GM21529 (cell line): ENCODE results near the gene NCOA7.

Experiments
- ATAC-seq: cut with Tn5 transposase; IDR thresholded peaks from one replicate; pipeline ENCODE4 v1.9.1; 2021; ENCODE audit not compliant: unreplicated experiment

The NCOA7 gene, protein sequence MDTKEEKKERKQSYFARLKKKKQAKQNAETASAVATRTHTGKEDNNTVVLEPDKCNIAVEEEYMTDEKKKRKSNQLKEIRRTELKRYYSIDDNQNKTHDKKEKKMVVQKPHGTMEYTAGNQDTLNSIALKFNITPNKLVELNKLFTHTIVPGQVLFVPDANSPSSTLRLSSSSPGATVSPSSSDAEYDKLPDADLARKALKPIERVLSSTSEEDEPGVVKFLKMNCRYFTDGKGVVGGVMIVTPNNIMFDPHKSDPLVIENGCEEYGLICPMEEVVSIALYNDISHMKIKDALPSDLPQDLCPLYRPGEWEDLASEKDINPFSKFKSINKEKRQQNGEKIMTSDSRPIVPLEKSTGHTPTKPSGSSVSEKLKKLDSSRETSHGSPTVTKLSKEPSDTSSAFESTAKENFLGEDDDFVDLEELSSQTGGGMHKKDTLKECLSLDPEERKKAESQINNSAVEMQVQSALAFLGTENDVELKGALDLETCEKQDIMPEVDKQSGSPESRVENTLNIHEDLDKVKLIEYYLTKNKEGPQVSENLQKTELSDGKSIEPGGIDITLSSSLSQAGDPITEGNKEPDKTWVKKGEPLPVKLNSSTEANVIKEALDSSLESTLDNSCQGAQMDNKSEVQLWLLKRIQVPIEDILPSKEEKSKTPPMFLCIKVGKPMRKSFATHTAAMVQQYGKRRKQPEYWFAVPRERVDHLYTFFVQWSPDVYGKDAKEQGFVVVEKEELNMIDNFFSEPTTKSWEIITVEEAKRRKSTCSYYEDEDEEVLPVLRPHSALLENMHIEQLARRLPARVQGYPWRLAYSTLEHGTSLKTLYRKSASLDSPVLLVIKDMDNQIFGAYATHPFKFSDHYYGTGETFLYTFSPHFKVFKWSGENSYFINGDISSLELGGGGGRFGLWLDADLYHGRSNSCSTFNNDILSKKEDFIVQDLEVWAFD

GRCh38 chr6:125790358-125791150 is at the start of gene NCOA7:
Gene NCOA7, plus strand, starts transcription at chr6:125790960. Its CDS starts 24,395 bp downstream, at chr6:125815355.
- peak; percentile 75 for ATAC-seq

GRCh38 chr6:125741336-125741735 is 49.4 kb upstream of the NCOA7 start:
- no peak for ATAC-seq

DNA sequence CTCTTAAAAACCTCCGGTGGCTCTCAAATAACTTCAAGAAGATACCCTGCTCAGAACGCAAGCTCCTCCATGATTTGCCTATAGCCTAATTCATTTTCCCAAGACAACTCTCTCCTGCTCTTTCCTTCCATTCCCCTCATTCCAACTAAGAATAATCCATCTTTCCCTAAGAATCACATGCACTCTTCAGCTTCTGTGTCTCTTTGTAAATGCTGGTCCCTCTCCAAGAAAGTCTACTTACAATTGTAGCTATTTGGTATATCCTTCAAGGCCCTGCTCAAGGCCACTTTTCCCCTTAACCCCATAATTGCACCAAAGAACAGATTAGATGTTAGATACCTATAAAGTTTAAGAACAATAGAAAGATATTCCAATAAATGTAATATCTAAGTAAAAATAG is 48.7 kb upstream of the NCOA7 start:
- no peak for ATAC-seq

DNA sequence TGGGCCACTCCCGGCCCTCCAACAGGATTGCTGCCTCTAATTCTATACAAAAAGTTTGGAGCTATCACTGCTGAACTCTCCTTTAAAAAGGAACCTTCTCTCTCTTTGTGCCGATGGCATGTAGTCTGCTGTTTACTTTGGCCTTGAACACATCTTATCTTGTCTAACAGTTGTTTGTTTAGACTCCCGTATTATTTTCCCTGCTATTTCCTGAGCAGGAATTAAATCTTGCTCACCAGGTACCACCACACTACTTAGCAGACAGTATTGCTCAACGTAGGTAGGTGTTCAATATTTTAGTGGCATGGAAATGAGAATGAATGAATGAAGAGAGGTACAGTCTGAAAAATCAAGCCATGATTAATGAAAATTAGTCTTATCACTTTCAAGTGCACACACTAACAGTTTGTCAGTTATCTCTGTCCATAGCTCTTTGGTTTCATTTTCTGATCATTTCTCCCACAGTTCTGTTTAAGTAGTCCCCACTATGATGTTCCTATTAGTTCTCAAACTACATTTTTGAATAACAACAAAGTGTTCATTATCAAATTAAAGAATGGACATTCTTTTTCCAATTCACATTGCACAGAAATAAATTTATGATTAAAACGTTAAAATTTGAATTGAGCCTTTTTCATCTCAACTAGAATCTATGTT is 48.2 kb upstream of the NCOA7 start:
- ATAC-seq = no peak

DNA sequence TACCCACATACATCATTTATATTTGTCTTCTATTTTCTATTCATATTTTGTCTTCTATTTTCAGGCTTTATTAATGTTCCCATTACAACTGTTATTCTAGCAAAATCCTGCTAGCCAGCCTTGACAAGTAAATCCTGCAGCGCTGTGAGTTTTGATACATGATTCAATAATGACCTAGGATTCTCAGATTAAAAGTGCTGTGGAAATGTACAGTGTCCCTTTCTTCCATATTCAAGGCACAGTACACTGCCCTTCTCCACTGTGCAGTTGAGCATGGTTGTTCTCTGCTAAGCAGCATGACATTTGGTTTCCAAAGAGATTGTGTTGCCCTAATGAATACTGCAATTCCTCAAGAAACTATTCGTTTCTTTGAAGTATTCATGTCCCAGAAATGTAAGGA is 47.2 kb upstream of the NCOA7 start:
- ATAC-seq = no peak

DNA sequence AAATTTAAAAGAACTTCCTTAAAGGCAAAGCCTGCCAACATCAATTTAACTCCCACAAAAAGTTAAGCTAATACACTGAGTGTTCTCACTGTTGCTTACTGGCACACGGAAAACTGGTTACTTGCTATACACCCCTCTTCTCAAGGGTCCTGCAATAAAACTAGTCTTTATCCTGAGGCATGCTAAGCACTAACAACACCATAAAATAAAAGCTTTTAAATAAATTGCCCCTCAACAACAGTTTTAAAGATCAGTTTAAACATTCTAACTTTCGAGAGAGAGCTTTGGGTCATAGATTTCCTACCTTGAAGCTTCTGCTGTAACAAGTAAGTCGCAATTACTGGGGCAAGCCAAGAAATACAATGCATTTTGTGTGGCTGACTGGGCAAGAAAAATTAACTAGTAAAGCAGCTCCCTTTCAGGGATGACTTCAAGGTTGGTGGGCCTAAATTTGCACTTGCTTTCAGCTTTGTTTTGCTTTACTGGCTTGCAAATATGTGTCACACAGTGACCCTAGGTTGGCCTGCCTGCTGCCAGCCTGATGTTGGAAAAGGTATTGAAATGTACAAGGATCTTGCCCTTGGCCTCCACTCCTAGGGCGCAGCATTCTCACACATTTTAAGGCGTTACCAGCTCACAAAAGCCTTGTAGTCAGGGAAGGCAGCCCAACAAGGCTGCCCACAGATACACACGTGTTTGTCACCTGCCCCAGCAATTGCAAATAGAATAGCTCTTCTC is 45.3 kb upstream of the NCOA7 start:
- no peak for ATAC-seq

DNA sequence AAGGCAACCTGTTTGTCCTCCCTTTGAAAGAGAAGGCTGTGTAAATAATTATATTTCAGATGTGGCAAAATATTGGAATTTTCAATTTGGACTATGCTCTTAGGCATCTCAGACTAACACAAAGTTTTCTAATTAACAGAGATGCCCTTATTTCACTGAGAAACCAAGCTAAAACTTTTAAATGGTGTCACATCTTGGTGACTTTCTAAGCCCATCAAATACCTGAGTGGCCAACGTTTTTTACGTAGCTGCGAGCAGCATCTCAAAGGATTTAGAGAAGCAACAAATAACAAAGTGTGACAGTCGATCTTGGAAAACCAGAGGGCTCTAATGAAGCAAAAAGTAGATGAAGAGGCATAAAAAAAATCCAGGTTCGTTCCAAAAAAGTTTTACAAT is 44.7 kb upstream of the NCOA7 start:
- no peak for ATAC-seq

- peak; percentile 60 for ATAC-seq
Observed at GRCh38 chr6:125746731-125747588, 43.8 kb upstream of the NCOA7 start.

GRCh38 chr6:125747589-125748405 is 43.0 kb upstream of the NCOA7 start:
- ATAC-seq = no peak

DNA sequence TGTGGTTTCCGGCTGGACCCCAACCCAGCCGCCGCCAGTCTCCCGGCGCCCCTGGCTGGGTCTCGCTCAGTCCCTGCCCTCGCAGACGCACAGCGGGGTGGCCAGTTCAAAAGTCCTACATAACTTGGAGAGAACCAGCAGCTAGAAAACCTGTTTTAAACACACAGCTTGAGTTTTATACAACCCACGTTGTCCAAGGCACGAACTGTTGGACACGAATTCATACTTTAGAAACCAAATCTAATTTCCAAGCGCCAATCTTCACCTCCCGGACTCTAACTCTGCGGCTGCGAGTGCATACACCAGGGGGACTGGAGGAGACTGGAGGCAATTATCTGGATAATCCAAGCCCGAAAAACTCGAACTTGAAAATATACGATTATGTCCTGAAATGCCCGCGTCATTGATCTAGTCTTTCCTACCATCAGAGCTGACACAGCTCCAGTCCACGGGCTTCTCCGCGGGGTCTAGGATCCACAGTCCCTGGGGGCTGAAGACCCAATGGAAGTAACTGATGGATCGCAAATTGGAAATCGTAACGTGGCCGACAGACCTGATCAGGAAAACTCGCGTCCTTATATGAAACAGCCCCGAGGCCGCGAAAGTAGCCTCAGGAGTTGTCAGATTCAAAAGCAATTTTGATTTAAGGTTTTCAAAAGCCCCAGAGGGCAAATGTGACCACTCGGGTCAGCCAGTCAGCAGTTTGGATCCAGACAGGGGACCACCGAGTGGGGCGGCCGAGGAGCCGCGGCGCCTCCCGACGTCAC is 42.2 kb upstream of the NCOA7 start:
- no peak for ATAC-seq

DNA sequence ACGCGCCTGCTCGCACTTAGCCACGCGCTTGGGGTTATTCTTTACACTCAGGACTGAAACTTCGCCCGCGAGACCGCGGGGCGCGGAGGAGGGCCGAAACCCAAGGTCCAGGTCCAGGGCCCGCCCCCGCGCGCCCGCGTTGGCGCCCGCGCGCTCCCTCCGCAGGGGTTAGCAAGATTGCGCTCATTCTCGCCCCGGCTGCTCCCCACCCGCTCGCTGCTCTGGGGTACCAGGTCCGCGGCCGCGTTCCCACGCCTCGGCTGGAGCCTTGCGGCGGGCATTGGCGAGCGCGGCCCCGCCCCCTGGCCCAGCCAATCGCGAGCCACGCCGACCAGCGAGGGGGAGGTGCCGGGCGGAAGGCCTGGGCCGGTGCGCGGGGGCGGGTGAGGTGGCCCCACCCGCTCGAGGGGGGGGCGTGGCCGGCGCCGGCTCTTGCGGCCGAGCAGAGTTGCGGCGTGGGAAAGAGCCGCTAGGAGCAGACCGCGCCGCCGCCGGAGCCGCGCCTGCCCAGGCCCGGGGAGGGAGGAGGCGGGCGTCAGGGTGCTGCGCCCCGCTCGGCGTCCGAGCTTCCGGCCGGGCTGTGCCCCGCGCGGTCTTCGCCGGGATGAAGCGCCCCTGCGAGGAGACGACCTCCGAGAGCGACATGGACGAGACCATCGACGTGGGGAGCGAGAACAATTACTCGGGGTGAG is 41.4 kb upstream of the NCOA7 start, which contains the start of gene HEY2:
Gene HEY2, plus strand, starts transcription at position 460 of the 692 bp plus-strand sequence. Its CDS starts 145 bp downstream, at position 605.
- ATAC-seq = peak; percentile 79

DNA sequence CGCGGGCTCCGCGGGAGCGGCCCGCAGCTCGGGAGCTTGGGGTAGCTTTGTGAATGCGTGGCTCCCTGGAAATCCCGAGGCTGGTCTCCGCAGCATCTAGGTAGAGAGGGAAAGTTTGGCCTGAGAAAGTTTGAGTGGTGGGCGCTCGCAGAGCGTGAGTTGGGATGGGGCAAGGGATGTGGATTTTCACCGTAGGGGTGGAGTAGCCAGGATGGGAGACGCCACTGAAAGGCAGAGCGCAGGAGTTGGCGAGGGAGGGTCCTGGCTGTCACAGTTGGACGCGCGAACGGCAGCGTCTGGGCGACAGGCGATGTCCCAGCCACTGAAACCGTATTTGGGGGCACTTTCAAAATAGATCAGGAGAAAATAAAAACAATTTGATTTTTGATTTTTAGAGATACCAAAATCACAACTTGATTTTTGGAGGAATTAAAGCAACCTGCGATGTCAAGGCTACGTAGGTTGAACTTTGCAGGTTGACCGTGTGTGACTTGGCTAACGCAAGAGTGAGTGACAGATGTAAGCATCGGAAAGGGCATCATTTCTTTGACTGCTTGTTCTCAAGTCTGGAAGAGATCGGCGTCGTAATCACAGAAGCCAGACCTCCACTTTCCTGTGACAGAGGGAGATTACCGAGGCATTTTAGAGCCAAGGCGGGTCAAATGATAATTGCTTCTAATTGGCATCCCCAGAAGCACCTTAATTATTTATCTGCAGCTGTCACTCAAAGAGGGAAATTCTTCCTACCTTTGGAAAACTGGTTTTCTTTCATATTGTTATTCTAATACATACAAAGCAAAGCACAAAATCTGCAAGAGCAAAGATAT is 40.7 kb upstream of the NCOA7 start:
- no peak for ATAC-seq

DNA sequence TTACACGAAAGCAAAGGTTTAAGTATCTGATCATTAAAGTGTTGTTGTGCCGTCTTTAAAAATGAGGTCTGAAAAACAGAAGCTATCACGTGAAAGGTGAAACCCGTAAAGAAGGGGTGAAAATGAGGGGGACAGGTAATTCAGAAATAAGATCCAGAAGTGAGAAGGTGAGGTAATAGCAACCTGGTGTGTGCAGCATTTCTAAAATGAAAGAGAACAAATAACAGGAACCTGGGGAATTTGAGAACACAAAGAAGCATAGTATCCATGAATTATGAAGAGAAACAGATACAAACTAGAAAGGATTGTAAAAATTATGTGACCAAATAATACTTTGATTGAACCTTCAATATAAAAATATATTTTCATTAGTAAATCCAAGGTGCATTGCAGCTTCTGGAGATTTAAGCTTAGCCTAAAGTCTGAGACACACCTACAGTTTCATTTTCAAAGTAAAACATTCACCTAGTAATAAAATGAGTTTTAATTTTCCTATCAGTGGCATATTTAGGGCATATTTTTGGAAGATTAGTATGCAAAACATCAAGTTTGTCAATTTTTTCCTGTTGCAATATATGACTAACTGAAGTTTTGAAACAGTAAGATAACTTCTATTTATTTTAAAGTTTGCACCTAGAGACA is 39.9 kb upstream of the NCOA7 start:
- ATAC-seq = no peak

DNA sequence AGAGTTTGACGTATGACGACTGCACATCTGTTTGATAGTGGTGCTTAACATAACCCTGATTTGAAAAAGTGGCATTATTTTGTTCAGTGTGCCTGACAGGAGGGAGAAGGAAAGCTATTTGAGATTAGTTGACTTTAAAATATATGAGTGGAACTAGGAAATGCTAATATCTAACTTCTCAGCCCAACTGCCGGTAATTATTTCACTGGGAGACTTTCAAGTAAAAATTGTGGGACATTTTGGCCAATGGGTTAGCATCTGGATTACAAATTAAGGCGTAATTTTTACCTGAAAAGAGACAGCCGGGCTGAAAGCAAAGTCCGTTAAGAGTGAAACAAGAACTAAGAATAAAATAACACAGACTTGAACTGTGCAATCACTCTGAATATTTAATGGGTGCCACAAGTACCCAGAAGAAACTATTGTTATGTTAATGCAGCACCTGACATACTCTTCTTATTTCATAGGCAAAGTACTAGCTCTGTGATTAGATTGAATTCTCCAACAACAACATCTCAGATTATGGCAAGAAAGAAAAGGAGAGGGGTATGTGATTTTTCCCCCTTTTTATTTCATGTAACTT is 39.3 kb upstream of the NCOA7 start:
- ATAC-seq = no peak

- no peak for ATAC-seq
Observed at GRCh38 chr6:125752773-125753172, 38.0 kb upstream of the NCOA7 start.
